Breast epithelium (tissue), 4 donors: Measurements from ENCODE around the gene SIL1. TPM values are rescaled to one million over a fixed set of nuclear protein-coding genes. Genes with fewer than 3 reads are reported as not detected.

Experiments
- DNase-seq, 2 donors: peaks; one replicate each; pipeline ENCODE4 v3.0.0-alpha.2; 2019; ENCODE audit warnings: low spot score in 2 of 2
- H3K27ac ChIP-seq, 2 donors: fragments of 200-600 bp; sonication (generic) in 1 of 2; one replicate each; pipeline ENCODE4 v1.5.1; 2016 to 2019; ENCODE audit warnings: mild to moderate bottlenecking in 1 of 2
- H3K27me3 ChIP-seq, 2 donors: fragments of 200-600 bp; sonication (generic) in 1 of 2; one replicate each; pipeline versions ENCODE4 v1.5.1 to v1.6.0; 2017 to 2019; ENCODE audit warnings: control low read depth in 1 of 2, mild to moderate bottlenecking in 1 of 2
- H3K36me3 ChIP-seq: fragments of 200-600 bp; one replicate; pipeline ENCODE4 v1.5.1; 2019
- H3K4me1 ChIP-seq, 2 donors: fragments of 200-600 bp; sonication (generic); one replicate each; pipeline ENCODE4 v1.5.1; 2016 to 2019; ENCODE audit warnings: control low read depth in 1 of 2
- H3K4me3 ChIP-seq, 3 donors: fragments of 200-600 bp; sonication (generic); 1 replicate in 2 of 3; 2 replicates in 1 of 3; pipeline ENCODE4 v1.5.1; 2016 to 2019; ENCODE audit warnings: mild to moderate bottlenecking in 3 of 3, moderate library complexity in 2 of 3
- H3K9me3 ChIP-seq, 2 donors: fragments of 200-600 bp; sonication (generic) in 1 of 2; one replicate each; pipeline ENCODE4 v1.5.1; 2016 to 2019; ENCODE audit warnings: control low read depth in 1 of 2
- POLR2A ChIP-seq: fragments of 450-650 bp; IDR thresholded peaks from one replicate; pipeline ENCODE4 v1.6.1; 2016; ENCODE audit warnings: antibody characterized with exemption, mild to moderate bottlenecking, moderate library complexity
- POLR2AphosphoS5 ChIP-seq, 3 donors: sonication (generic); formaldehyde crosslinking; IDR thresholded peaks; one replicate each; pipeline ENCODE4 v1.6.1; 2017; ENCODE audit warnings: antibody characterized with exemption in 3 of 3
- intact Hi-C: fragments of 100-400 bp; cut with DNase I; formaldehyde crosslinking; loops from one replicate; pipeline ENCODE4 v1.15.1; 2023; ENCODE audit warnings: low total_unique reads
- total RNA-seq, 3 donors: library from RNA; depleted of rRNA; stranded (reverse); fragments of >200 nt; gene quantifications; one replicate each; pipeline ENCODE4 v1.1.0, GENCODE V29; 2016
- TF ChIP-seq, protein P1 (sequence below), 3 donors: fragments of 450-650 bp; IDR thresholded peaks; one replicate each; pipeline ENCODE4 v1.5.1; 2016 to 2017; ENCODE audit warnings: antibody characterized with exemption in 3 of 3, mild to moderate bottlenecking in 3 of 3, moderate library complexity in 3 of 3

SIL1 gene
- total RNA-seq, 3 donors from 2014 or later: 29.9 to 63.9 (median 48.2) TPM

DNA sequence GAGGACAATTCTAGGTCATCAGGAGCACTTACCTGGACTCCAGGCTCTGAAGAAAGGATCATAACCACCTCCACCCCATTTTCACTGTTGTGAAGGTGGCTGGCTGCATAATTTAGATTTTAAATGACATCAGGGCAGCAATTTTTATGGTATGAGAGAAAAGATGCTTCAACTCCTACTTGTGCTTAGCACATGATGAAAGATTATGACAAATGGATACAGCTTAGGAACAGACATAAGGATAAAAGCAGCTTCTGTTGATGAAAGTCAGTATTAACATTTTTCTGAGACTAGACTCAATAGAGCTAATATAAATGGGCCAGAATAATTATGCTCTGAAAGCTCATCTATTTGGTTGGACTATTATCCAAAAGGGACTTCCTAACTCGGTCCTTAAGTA, 72.2 kb downstream of the SIL1 start:
- Histone ChIP-seq H3K27me3 (no peaks in the 10 kb centered on the region), H3K4me3 (no peak overlapping the region), H3K4me1 (no peaks in the 10 kb centered on the region), H3K9me3 (no peaks in the 10 kb centered on the region), H3K36me3 (no peaks in the 10 kb centered on the region), H3K27ac (no peak overlapping the region)
- intact Hi-C loops: no loop called here
- no peak for TF ChIP-seq POLR2AphosphoS5 (IDR thresholded peaks at IDR 0.05)
- no peak for TF ChIP-seq POLR2A
- TF ChIP-seq, protein P1, sequence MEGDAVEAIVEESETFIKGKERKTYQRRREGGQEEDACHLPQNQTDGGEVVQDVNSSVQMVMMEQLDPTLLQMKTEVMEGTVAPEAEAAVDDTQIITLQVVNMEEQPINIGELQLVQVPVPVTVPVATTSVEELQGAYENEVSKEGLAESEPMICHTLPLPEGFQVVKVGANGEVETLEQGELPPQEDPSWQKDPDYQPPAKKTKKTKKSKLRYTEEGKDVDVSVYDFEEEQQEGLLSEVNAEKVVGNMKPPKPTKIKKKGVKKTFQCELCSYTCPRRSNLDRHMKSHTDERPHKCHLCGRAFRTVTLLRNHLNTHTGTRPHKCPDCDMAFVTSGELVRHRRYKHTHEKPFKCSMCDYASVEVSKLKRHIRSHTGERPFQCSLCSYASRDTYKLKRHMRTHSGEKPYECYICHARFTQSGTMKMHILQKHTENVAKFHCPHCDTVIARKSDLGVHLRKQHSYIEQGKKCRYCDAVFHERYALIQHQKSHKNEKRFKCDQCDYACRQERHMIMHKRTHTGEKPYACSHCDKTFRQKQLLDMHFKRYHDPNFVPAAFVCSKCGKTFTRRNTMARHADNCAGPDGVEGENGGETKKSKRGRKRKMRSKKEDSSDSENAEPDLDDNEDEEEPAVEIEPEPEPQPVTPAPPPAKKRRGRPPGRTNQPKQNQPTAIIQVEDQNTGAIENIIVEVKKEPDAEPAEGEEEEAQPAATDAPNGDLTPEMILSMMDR (IDR thresholded peaks at IDR 0.05): no peak
- no peak for DNase-seq

DNA sequence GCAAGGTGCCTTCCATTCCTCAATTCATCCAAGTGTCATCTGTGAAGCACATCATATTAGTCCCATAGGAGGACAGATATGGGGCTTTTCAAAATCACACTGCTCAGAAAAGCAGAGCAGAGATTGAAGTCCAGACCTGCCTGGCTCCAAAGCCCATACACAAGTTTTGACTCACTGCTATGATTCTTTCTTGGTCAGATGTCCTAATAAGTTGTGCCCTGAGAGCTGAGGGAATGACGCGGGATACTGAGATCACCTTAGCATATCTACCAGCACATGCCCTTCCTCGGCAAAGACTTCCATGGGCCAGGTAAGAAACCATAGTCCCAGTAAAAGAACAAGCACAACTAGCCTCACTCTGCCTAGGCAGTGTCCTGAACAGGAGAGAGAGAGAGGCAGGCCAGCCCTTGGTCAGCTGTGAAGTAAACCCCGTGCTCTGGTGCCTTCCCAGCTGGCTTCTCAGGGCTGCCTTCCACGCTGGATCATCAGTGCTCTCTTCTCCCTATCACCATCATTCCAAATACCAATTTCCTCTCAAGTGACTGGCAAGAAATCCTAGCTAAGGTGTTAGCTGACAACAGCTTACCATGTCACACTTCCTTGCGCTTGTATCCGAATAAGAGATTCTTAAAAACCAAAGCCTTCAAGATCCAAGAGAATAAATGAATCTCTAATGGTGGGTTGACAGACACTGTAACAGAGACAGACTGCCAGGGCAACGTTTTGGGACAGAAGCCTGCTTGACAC, 73.2 kb downstream of the SIL1 start:
- Histone ChIP-seq H3K36me3 (no peaks in the 10 kb centered on the region), H3K4me3 (no peak overlapping the region), H3K27me3 (no peaks in the 10 kb centered on the region), H3K4me1 (no peaks in the 10 kb centered on the region), H3K9me3 (no peaks in the 10 kb centered on the region), H3K27ac (no peak overlapping the region)
- TF ChIP-seq, protein P1 (IDR thresholded peaks at IDR 0.05): no peak
- no peak for TF ChIP-seq POLR2AphosphoS5 (IDR thresholded peaks at IDR 0.05)
- TF ChIP-seq POLR2A: no peak
- no peak for DNase-seq
- intact Hi-C loops: no loop called here

DNA sequence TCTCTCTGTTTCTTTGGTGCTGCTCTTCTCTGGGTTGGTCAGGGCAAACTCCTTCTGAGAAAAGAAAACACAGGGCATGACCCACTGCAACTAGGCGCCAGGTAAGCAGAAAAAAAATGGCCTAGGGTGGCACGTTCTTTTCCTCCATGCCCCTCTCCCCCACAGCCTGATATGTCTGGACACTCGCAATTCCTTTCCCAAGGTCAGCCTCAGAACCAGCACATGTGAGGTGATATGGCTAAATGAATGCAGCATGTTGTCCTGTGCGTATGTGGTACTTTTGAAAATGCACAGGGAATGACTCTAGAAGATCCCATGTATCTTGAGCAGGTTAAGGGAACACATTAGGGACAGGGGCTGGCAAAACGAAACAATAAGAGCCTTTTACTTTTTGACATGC, 77.0 kb downstream of the SIL1 start:
- H3K9me3 ChIP-seq: no peaks in the 10 kb centered on the region
- no peaks in the 10 kb centered on the region for H3K4me1 ChIP-seq
- no peaks in the 10 kb centered on the region for H3K27me3 ChIP-seq
- no peak overlapping the region for H3K27ac ChIP-seq
- H3K36me3 ChIP-seq: no peaks in the 10 kb centered on the region
- no peak overlapping the region for H3K4me3 ChIP-seq
- no peak for DNase-seq
- intact Hi-C loops: no loop called here
- TF ChIP-seq POLR2AphosphoS5 (IDR thresholded peaks at IDR 0.05) (no peak), POLR2A (no peak)
- TF ChIP-seq, protein P1 (IDR thresholded peaks at IDR 0.05): no peak

DNA sequence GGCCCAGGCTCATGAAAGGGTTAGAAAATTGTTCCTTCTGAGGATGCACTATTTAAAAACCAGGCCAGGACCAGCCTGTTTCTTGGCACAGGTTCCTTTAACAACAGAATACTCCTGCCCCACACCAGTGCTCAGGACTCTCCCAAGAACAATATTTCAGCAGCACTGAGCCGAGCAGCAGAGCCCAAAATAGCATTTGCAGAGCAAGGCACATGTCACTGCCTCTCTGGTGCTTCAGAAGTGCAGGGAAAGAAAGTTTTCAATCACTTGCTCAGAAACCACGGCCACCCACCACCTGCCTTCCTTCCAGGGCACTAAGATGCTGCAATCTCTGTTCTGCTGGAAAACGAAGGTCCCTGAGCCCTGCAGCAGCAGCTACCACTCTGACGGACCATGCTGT, 77.6 kb downstream of the SIL1 start:
- intact Hi-C loops: no loop called here
- Histone ChIP-seq H3K4me1 (no peaks in the 10 kb centered on the region), H3K9me3 (no peaks in the 10 kb centered on the region), H3K27ac (no peak overlapping the region), H3K27me3 (no peaks in the 10 kb centered on the region), H3K36me3 (no peaks in the 10 kb centered on the region), H3K4me3 (no peak overlapping the region)
- TF ChIP-seq, protein P1 (IDR thresholded peaks at IDR 0.05): no peak
- TF ChIP-seq POLR2AphosphoS5 (IDR thresholded peaks at IDR 0.05): no peak
- no peak for TF ChIP-seq POLR2A
- no peak for DNase-seq

DNA sequence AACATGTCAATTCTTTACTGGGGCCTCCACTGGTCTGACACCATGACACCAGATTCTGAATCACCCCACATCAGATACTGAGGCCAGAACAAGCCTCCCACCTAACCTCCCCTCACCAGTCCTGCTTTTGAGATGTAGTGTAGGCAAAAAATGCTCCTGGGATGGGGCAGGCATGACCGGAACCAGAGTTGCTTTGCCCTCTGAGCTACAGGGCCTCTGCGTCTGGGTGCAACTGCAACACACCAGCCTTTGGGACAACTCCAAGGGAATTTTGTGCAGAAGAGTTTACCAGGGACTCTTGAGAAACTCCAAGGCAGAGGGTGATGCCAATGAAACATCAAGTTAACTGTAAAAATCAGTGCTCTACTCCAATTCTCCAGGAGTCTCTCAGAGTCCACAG, 79.4 kb downstream of the SIL1 start:
- no peak overlapping the region for H3K4me3 ChIP-seq

More for the DNA sequence above, 79.4 kb downstream of the SIL1 start:
- H3K27ac ChIP-seq: no peak overlapping the region
- H3K27me3 ChIP-seq: no peaks in the 10 kb centered on the region
- no peaks in the 10 kb centered on the region for H3K4me1 ChIP-seq
- intact Hi-C loops: no loop called here
- H3K9me3 ChIP-seq: no peaks in the 10 kb centered on the region
- no peaks in the 10 kb centered on the region for H3K36me3 ChIP-seq
- no peak for TF ChIP-seq POLR2AphosphoS5 (IDR thresholded peaks at IDR 0.05)
- TF ChIP-seq, protein P1 (IDR thresholded peaks at IDR 0.05): no peak
- no peak for TF ChIP-seq POLR2A
- no peak for DNase-seq
